Femur (tissue), 1 donor: Measurements from ENCODE around the gene VSTM2L.

Experiments used
- DNase-seq: peaks from one replicate; pipeline ENCODE4 v3.0.0-alpha.2; 2017

VSTM2L gene

DNA sequence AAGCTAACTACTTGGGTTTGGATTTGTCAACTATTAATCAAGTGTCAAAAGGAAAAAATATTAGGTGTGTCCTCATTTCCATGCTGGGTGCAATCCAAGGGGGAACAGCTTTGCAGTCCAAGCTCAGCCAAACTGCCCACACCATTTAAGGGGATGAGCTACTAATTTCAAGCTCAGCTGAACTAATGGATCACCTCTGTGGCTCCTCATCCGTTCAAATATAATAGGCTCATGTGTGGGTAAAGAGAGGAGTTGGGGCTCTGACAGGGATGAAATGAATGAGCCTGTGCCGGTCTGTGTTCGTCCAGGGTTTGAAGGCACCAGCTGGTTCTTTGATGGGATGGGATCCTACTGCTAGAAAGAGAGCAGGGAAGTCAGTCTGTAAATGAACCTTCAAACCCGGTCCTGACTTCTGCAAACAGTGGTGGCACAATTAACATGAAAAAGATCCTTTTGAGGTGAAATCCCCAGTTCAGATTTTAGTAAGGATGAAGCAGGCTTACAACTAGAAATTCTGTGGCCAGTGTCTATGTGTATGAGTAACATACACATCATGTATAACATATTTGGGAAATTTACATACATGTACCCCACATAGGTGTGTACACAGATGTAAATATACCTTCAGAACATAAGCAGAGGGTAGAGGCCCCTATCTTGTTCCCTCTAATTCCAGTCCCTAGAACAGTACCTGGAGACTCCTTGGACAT lies 88.4 kb downstream of the VSTM2L start:
- DNase-seq, result no peak

DNA sequence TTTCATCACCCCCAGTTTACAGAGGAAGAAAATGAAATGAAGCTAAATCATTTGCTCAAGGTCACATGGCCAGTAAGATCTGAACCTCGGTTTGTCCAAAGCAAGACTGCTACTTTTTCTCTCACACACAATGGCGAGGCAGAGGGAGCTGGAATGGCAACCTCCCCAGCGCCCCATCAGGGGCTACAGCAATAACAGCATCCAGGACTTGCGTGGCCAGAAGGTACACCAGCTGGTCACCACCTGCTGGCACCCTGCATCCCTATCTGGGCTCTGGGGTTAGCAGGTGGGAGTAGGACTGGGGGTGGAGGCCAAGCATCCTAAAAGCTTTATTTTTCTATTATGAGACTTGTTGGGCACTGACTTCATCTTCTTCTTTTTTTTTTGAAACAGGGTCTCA lies 89.0 kb downstream of the VSTM2L start:
- no peak for DNase-seq

DNA sequence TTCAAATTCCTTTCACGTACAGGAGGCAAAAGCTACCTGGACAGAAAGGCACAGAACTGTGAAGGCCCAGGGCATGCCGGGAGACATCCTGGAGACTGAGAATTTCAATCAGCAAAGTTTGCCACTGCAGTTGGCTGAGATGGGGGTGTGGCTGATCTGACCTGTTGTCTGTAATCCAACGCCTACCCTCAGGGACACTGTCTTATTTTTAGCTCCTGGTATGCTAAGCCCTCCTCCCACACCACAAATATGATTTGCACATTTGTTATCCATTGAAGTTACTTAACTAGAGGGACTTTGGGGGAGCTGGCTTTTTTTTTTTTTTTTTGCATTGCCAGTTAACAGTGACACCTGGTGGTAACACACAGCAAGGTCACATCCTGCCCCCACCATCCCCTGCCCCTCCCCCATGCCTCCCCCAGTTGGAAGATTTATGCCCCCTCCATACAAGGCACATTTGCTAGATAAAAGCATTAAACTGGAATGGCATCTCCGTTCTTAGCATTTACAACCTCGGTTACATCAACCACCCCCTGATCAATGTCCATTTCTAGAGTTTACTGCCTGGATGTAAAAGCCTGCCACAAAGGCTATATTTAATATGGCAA lies 90.0 kb downstream of the VSTM2L start:
- DNase-seq, result peak; percentile 55

DNA sequence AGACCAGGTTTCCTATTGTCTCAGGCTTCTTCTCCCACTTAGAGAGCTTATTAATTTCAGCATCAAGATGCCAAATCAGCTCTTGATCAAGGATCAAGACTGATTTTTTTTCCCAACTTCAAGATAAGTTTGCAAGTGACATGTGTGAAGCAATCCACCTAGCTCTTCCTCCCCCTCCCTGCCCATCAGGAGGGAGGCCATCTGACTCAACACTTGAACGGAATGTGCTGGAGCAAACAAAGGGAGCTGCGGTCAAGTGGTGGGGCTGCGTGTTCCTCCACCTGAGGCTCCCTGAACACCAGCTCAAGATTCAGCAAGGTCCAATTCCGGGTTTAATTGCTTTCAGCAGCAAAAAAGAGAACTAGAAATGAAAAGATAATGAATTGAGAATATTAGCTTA lies 91.6 kb downstream of the VSTM2L start:
- no peak for DNase-seq
